Neural progenitor cell (in vitro differentiated cells): ENCODE measurements around the gene FAM193B.
A peak's percentile ranks its signal among the peaks of the same experiment; 100 is the strongest.

Experiments used
- EZH2 ChIP-seq: fragments of 200-600 bp; sonication (generic); IDR thresholded peaks from 2 replicates; pipeline ENCODE4 v1.6.1; 2017; ENCODE audit warnings: antibody characterized with exemption, mild to moderate bottlenecking, moderate library complexity
- TF ChIP-seq, protein P1 (sequence below): fragments of 200-600 bp; sonication (generic); IDR thresholded peaks from 2 replicates; pipeline ENCODE4 v1.5.1; 2017; ENCODE audit warnings: antibody characterized with exemption, mild to moderate bottlenecking

GRCh38 chr5:177491429-177491945 lies 62.9 kb downstream of the FAM193B start:
- TF ChIP-seq, protein P1, sequence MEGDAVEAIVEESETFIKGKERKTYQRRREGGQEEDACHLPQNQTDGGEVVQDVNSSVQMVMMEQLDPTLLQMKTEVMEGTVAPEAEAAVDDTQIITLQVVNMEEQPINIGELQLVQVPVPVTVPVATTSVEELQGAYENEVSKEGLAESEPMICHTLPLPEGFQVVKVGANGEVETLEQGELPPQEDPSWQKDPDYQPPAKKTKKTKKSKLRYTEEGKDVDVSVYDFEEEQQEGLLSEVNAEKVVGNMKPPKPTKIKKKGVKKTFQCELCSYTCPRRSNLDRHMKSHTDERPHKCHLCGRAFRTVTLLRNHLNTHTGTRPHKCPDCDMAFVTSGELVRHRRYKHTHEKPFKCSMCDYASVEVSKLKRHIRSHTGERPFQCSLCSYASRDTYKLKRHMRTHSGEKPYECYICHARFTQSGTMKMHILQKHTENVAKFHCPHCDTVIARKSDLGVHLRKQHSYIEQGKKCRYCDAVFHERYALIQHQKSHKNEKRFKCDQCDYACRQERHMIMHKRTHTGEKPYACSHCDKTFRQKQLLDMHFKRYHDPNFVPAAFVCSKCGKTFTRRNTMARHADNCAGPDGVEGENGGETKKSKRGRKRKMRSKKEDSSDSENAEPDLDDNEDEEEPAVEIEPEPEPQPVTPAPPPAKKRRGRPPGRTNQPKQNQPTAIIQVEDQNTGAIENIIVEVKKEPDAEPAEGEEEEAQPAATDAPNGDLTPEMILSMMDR, result peak; percentile 97
- no peak for TF ChIP-seq EZH2
